IPS-NIHi11 (cell line): ENCODE results near the gene RRAD.

Experiments
- DNase-seq: peaks from one replicate; pipeline ENCODE4 v3.0.0; 2012; ENCODE audit warnings: mixed read lengths, low spot score

Gene RRAD

DNA sequence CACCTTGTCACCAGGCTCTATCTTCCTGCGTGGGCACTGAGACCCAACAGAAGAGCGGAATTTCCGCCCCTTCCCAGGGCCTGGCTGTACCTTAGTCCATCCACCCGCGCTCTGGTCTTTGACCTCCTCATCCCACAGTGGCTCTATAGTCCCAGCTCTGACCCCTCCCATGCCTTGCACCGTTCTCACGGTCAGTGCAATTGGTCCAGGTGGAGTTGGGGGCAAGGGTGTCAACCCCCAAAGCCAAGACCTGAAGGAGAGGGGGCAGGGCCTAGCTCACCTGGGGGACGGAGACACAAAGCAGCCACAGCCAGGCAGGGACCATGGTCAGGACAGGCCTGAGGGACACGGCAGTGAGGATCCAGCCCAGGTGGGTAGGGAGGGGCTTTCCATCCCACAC is 7.6 kb downstream of the RRAD start:
- DNase-seq = no peak

GRCh38 chr16:66916518-66916917 is 8.8 kb downstream of the RRAD start:
- DNase-seq = no peak

DNA sequence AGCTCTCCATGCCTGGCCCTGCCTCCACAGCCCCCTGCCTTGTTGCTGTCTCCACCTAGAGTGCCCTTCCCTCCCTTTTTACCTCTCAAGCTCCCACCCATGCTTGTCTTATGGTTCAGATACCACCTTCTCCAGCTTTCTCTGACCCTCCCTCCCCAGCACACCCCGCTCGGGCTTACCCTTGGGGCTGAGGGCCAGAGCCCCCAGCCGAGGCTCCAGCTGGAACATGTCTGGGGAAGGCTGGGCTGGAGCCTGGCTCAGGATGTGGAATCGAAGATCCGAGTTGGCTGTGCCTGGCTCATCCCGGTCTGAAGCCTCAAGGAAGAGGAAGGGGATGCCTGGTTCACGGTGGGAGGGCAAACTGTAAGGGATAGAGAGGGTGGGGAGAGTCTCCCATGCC is 10.3 kb downstream of the RRAD start:
- DNase-seq = no peak

- DNase-seq = no peak
These were observed 10.8 kb downstream of the RRAD start for GRCh38 chr16:66914541-66914940.

DNA sequence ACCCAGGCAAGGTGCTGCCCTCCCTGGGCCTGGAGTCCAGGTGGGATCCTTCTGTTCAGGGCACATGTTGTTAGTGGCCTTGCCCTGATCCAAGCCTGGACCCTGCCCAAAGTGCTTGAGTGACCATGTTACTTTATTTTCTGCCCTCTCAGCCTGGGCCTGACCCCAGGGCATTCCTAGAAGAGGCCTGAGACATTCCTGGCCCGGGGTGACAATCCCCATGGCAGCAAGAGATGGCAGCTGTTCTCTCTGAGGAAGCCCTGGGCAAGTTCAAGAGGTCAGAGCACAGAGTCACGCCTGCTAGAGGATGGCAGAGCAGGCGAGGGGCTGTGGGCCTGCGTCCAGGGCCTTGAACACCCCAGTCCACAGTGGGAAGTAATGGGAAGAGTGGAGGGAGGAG is 11.6 kb downstream of the RRAD start:
- no peak for DNase-seq

DNA sequence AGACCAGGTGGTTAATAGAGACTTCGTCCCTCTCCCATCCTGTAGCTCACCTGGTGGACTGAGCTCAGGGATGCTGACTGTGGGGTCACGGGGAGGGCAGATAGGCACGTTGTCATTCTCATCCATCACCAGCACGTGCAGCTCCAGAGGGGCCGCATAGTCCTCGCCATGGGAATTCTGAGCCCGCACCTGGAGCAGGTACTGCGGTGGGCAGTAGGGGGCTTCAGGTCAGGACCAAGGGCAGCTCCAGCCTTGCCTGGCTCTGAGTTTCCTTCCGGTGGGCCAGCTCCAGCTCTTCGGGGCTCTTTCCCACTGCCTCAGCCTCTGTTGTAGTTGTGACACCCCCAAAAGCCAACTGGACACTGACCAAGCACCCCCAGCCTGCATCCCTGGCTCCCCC is 12.3 kb downstream of the RRAD start:
- DNase-seq = peak; percentile 88

- DNase-seq = no peak
These were observed 13.5 kb downstream of the RRAD start for GRCh38 chr16:66911801-66912200.

DNA sequence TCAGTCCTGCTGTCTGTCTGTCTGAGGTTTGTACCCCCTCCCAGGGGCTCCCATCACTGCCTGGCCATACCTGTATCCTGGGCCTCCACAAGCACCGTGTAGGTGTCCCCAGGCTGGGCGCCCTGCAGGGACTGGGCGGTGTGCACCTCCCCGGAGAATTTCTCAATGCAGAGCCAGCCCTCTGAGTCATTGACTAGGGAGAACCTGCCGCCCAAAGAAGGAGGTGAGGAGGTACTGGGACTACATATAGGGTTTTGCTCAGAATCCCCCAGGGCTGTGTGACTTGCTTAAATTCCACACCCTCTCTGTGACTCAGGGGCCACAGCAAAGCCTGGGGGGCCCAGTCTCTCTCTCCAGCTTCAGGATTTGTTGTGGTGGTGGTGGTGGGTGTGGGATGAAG is 14.2 kb downstream of the RRAD start:
- no peak for DNase-seq

- no peak for DNase-seq
These were observed 15.0 kb downstream of the RRAD start for GRCh38 chr16:66910175-66910940.

GRCh38 chr16:66908762-66909559 is 16.4 kb downstream of the RRAD start:
- no peak for DNase-seq

- no peak for DNase-seq
These were observed 17.2 kb downstream of the RRAD start for GRCh38 chr16:66908116-66908515.

DNA sequence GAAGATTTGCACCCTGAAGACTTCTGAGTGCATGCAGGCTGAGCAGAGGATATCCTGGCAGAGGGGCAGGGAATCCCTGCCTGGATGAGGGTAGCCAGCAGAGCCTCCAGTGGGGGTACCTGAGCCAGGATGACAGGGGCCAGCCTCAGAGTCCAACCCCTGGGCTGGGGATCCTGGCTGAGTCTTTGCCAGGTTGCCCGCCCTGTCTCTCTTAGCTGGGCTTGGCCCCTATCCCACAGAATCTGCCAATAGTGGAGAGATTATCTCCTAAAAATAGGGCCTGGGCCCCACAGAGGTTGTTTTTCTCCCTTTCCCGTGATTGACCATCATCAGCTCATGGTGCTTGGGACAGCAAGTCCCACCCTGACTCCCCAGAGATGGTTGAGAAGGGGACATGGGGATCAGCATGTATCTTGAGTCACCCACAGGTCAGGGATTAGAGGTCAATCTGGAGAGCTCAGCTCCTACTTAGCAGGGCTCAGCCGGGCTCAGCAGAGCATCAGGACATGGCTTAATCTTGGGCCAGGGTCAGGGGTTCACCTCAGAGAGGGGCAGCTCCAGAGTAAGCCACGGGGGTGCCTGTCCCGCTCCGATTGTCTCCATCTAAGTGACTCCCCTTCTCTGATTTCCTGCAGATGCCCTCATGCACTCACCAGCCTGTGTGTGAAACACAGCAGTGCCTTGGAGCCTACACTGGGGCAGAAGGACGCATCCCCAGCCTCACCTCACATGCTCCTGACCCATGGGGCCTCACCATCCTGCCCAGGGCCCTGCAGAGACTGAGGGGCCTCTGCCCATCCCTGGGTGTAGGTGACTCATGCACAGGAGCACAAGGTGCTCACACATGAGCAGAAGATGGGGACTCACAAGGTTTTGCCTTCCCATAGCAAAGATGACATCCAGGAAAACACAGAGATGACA is 18.2 kb downstream of the RRAD start:
- DNase-seq = no peak

- DNase-seq = peak; percentile 84
These were observed 19.4 kb downstream of the RRAD start for GRCh38 chr16:66905633-66906539.

DNA sequence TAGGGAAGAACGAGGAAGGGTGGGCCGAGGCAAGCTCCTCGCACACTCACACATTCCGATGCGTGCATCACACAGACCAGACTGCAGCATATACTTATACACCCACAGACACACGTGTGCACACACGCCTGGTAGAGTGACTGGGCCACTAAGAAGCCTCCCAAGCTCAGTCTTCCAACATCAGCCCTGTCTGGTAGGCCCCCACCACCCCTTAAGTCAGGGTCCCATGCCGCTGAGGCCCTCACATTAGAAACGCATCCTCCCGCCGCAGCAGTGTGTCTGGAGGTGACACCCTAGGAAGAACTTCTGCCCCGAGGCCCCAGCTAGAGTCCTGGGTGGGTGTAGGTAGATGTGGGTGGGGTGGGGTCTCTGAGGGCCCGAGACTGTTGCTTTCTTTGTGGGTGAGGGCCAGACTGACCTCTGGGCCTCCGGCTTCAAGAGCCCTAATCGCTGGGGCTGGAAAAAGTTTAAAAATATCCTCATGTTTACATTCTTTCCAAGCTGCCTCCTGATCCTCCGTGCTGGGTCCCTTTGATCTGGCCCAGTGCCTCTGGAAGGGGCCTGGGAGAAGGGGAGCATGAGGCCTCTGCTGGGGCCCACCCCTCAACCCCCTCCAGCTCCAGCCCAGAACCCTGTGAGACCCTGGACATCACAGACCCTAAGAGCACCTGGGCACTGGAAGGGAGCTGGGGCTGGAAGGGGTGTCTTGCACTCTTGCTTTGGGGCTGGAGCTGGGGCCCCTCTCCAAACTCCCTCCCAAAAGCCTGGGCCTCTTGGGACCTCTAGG is 20.3 kb downstream of the RRAD start:
- no peak for DNase-seq

DNA sequence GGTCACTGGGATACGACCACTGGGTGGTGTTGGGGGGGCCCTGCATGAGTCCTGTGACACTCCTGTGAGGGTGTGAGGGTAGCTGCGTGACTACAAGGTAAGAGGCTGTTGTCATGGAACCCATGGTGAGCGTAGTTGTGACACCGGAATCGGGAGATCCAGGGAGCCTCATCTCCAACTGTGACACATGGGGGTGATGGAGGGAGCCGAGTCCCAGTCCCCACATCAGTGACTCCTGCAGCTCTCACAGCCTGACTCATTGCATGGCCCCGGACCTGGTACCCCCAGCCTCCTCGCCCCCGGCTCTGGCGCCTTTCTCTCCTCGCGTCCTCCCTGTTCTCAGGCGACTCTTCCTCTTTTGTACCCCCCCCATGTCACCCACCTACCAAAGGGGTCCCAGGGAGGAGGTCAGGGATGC is 20.9 kb downstream of the RRAD start:
- DNase-seq = no peak

- no peak for DNase-seq
These were observed 21.5 kb downstream of the RRAD start for GRCh38 chr16:66903544-66904427.

DNA sequence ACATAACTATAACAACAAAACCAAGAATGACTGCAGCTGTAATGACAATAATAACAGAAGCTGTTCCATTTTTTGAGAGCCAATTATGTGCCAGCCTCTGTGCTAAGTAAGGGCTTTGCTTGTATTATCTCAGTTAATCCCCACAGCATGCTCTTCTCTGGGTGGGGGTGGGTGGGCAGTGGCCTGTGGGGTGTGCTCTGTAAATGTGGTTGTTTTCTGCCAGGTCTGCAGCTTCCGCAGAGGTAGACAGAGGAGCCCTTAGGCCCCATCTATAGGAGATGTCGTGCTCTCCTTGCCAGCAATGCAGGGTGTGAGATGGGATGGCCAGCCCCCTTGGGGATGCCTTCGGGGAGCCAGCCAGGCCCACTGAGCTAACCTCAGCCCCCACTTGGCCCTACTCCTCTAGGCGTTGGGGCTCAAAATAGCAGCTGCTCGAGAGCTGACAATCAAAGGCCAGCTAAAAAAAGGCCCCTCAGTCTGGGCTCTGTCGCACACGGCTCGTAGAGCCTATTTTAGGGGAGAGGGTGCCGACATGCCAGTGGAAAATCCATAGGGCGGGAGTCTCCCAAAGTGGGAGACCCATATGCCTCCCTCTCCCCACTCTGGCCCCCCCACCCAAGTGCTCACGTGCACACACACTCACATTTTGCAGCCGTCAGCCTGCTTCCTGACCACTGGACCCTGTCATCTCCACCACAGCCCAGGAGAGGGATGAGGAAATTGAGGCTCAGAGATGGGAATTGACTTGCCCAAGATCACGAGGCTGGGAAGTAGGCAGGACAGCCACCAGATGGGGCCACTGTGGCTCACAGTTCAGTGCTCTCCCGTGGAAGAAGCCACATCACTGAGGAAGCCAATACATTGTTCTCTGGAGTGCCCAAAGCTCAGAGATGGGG is 22.4 kb downstream of the RRAD start:
- no peak for DNase-seq

DNA sequence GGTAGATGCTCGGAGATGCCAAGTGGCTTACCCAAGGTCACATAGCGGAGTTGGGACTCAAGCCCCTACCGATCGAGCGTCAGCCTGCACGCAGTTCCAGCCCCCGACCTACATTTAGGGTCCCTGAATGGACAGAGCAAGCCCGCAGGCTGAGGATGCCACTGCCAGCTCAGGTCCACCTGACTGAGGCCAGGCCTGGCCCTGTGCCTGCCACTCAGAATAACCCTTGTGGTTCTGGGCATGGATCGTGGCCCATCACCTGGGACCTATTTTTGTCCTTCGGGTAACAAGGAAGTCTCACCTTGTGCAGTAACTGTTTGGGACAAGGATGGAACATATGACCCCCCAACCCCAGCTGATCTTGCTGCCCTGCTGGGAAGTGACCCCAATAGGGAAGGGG is 23.7 kb downstream of the RRAD start:
- DNase-seq = no peak
